Kidney (tissue), 14 donors: Measurements from ENCODE around the gene RAP1GAP2. TPM values are rescaled to one million over a fixed set of nuclear protein-coding genes. Genes with fewer than 3 reads are reported as not detected.

Experiments
- DNase-seq, 5 donors: peaks; one replicate each; pipeline ENCODE4 v3.0.0-alpha.2; 2013 to 2020
- FAIRE-seq: peaks from 2 replicates; lab custom pipeline; 2012; peaks lifted over from hg19 to GRCh38; lab: Jason Lieb, UNC
- H3K27ac ChIP-seq, 2 donors: one replicate each; pipeline ENCODE4 v1.7.0; 2013; ENCODE audit warnings: low read depth in 2 of 2, low read length in 2 of 2, inconsistent platforms in 1 of 2
- H3K27me3 ChIP-seq: one replicate; pipeline ENCODE4 v1.7.1; 2013; ENCODE audit warnings: low read length, inconsistent platforms; ENCODE audit not compliant: control insufficient read depth, insufficient read depth
- H3K36me3 ChIP-seq, 3 donors: one replicate each; pipeline versions ENCODE4 v1.7.0 to v1.7.1; 2013; ENCODE audit warnings: low read length in 3 of 3, control low read depth in 1 of 3, inconsistent platforms in 1 of 3; ENCODE audit not compliant: insufficient read depth in 3 of 3, control insufficient read depth in 2 of 3
- H3K4me1 ChIP-seq, 3 donors: one replicate each; pipeline versions ENCODE4 v1.7.0 to v1.7.1; 2013; ENCODE audit warnings: low read length in 3 of 3, inconsistent platforms in 1 of 3, low read depth in 1 of 3; ENCODE audit not compliant: control insufficient read depth in 2 of 3, insufficient read depth in 2 of 3
- H3K4me3 ChIP-seq, 3 donors: one replicate each; pipeline versions ENCODE4 v1.7.0 to v1.8.1; 2013; ENCODE audit warnings: low read length in 3 of 3, control low read depth in 1 of 3, inconsistent platforms in 1 of 3
- H3K9ac ChIP-seq, 3 donors: one replicate each; pipeline versions ENCODE4 v1.7.0 to v1.7.1; 2013; ENCODE audit warnings: low read length in 3 of 3, control low read depth in 1 of 3, inconsistent platforms in 1 of 3
- H3K9me3 ChIP-seq, 3 donors: one replicate each; pipeline versions ENCODE4 v1.7.0 to v1.7.1; 2013; ENCODE audit warnings: low read length in 3 of 3, control low read depth in 1 of 3, inconsistent platforms in 1 of 3; ENCODE audit not compliant: control insufficient read depth in 2 of 3, insufficient read depth in 1 of 3
- intact Hi-C: fragments of 100-400 bp; cut with DNase I; formaldehyde crosslinking; loops from one replicate; pipeline ENCODE4 v1.11.1; 2022
- polyA plus RNA-seq: library from polyadenylated mRNA; stranded (reverse); fragments of 350-450 nt; fragmentation: Illumina TruSeq; extraction: RNeasy Lipid Tissue Mini Kit (QIAGEN cat#74804); gene quantifications from one replicate; pipeline ENCODE4 v1.2.3, GENCODE V29; 2014; ENCODE audit warnings: low read depth, low replicate concordance; ENCODE audit not compliant: insufficient read depth
- total RNA-seq: library from RNA; stranded (reverse); fragmentation: NEBNext Ultra II Directional; extraction: Animal tissue kit (Norgen Biotek cat#: 25700); gene quantifications from one replicate; pipeline ENCODE4 v1.2.1, GENCODE V29; 2021
- TF ChIP-seq, protein P1 (sequence below): IDR thresholded peaks from 3 replicates; pipeline ENCODE4 v1.5.1; 2012; ENCODE audit warnings: mild to moderate bottlenecking, moderate library complexity, borderline replicate concordance; ENCODE audit not compliant: insufficient read depth; ENCODE audit errors: extremely low read depth
- donor health status: control.
- donor health status: control.
- donor health status: control.
- donor health status: control.
- donor health status: control.
- donor health status: DM: yes; HTN: yes; CAD: no.
- donor health status: Normal renal cell carcinoma (clear cell type).

The RAP1GAP2 gene
- total and polyA plus RNA-seq, 2 donors from 2014 or later = 6.8 to 46.2 TPM

DNA sequence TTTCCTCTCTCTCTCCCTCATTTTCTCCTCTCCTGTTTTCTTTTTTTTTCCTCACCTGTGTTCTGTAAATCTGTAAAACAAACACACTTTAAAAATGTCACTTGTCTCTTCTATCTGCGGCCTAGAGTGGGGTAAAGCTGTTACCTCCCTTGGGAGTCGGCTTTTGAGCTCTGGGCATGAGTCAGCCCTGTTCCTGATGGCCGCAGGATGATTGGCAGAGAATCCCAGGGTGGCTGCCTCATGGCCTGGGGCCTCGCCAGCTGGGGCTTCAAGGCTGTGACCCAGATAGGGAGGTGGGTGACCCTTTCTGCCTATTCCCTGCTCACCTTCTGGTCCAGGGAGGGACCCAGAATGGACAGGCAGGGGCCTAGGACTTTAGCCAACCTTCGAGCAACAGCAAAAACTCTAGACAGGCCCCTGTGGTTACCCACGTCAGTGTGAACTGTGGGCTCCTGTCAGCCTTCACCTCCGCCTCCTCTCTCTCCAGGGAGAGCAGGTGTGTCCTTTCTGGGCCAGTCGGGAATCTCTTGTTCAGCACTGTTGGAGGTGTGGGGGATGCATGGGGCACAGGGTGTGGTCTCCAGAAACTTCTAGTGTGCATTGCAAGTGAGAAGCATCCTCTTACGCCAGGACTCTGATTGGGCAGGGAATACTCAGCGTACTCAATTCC lies 87.4 kb downstream of the RAP1GAP2 start:
- Histone ChIP-seq H3K9me3 (no peaks in the 10 kb centered on the region), H3K27me3 (no peaks in the 10 kb centered on the region), H3K36me3 (no peaks in the 10 kb centered on the region), H3K27ac (no peak overlapping the region), H3K4me1 (no peaks in the 10 kb centered on the region), H3K9ac (no peak overlapping the region), H3K4me3 (no peak overlapping the region)
- TF ChIP-seq, protein P1, sequence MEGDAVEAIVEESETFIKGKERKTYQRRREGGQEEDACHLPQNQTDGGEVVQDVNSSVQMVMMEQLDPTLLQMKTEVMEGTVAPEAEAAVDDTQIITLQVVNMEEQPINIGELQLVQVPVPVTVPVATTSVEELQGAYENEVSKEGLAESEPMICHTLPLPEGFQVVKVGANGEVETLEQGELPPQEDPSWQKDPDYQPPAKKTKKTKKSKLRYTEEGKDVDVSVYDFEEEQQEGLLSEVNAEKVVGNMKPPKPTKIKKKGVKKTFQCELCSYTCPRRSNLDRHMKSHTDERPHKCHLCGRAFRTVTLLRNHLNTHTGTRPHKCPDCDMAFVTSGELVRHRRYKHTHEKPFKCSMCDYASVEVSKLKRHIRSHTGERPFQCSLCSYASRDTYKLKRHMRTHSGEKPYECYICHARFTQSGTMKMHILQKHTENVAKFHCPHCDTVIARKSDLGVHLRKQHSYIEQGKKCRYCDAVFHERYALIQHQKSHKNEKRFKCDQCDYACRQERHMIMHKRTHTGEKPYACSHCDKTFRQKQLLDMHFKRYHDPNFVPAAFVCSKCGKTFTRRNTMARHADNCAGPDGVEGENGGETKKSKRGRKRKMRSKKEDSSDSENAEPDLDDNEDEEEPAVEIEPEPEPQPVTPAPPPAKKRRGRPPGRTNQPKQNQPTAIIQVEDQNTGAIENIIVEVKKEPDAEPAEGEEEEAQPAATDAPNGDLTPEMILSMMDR = no peak
- intact Hi-C loops = no loop called here
- DNase-seq = no peak
- FAIRE-seq = no peak

DNA sequence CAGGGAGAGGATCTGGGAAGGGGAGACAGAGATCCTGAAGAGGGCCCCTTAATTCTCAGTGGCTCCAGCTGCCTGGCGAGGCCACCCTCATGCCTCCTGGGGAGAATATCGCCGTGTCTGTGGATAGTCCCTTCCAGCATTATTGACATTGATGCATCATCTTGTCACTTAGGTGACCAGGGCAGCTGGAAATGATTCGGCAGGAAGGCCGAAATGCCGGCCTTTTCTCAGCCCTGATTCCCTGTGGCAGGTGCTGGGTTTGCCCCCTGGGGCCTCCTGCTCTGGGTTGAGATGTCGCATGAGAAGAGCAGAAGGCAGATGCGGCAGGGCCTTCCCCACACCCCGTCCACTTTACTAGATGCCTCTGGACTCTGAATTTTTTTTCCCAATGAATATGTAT lies 89.5 kb downstream of the RAP1GAP2 start:
- intact Hi-C loops = no loop called here
- Histone ChIP-seq H3K9me3 (no peaks in the 10 kb centered on the region), H3K27ac (no peak overlapping the region), H3K27me3 (no peaks in the 10 kb centered on the region), H3K9ac (no peak overlapping the region), H3K4me3 (no peak overlapping the region), H3K4me1 (peaks cover 0 to 3% (median 0%) of the 10 kb centered on the region in 3 donors), H3K36me3 (no peaks in the 10 kb centered on the region)
- FAIRE-seq (no peak), DNase-seq (no peak)
- TF ChIP-seq, protein P1 = no peak

DNA sequence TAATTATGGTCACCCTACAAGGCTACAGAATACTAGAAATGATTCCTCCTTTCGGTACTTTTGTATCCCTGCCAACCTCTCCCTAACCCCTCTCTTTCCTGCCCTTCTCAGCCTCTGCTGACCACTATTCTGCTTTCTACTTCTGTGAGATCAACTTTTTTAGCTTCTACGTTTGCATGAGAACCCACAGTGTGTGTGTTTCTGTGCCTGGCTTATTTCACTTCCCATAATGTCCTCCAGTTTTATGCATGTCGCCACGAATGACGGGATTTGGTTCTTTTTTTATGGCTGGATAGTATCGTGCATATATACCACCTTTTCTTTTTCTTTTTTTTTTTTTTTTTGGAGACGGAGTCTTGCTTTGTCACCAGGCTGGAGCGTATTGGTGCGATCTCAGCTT lies 92.1 kb downstream of the RAP1GAP2 start:
- H3K4me1 ChIP-seq = peaks cover 0 to 3% (median 0%) of the 10 kb centered on the region in 3 donors
- FAIRE-seq (no peak), DNase-seq (no peak)
- no peaks in the 10 kb centered on the region for H3K36me3 ChIP-seq
- H3K9me3 ChIP-seq = no peaks in the 10 kb centered on the region
- H3K27ac ChIP-seq = no peak overlapping the region
- TF ChIP-seq, protein P1 = no peak
- no peak overlapping the region for H3K9ac ChIP-seq
- H3K4me3 ChIP-seq = no peak overlapping the region
- intact Hi-C loops = no loop called here
- no peaks in the 10 kb centered on the region for H3K27me3 ChIP-seq
